ENCODE measurements around the gene TP53. TPM values are rescaled to one million over a fixed set of nuclear protein-coding genes. Genes with fewer than 3 reads are reported as not detected.

Gene TP53
- total and polyA plus RNA-seq, 4 donors = 12.1 to 36.8 (median 24.8) TPM

- Histone ChIP-seq H3K9me3 (ENCODE audit: control insufficient read depth, insufficient read depth, low read length) (no peaks in the 10 kb centered on the region), H3K27me3 (ENCODE audit: control insufficient read depth, insufficient read depth, low read length) (no peaks in the 10 kb centered on the region)
Observed at GRCh38 chr17:7716901-7717755, 29.8 kb upstream of the TP53 start, which contains the start of gene DNAH2. TSS of gene DNAH2 (plus strand) at chr17:7717744. CDS start at chr17:7719735, 1,991 bp downstream.

GRCh38 chr17:7715936-7716886 is 28.9 kb upstream of the TP53 start:
- Histone ChIP-seq H3K9me3 (ENCODE audit: control insufficient read depth, insufficient read depth, low read length) (no peaks in the 10 kb centered on the region), H3K27me3 (ENCODE audit: control insufficient read depth, insufficient read depth, low read length) (no peaks in the 10 kb centered on the region), H3K4me1 (ENCODE audit: control insufficient read depth, insufficient read depth, low read length) (peaks cover 81% of the 10 kb centered on the region), H3K4me3 (ENCODE audit: low read depth, low read length) (peak overlapping the region; percentile 76), H3K36me3 (ENCODE audit: control insufficient read depth, insufficient read depth, low read length) (no peaks in the 10 kb centered on the region), H3K27ac (ENCODE audit: low read depth, low read length) (peak overlapping the region; percentile 65)
- peak in 1 of 6 donors; percentile 86 for DNase-seq (ENCODE audit: low read depth in 4 of 6, low spot score in 6 of 6)
- 20% methylated on average over 10 of the region's 20 CpGs for WGBS (ENCODE audit: insufficient coverage)

More at GRCh38 chr17:7716901-7717755, 29.8 kb upstream of the TP53 start, which contains the start of gene DNAH2:
- peak; percentile 84 to 99 (median 92) for DNase-seq (ENCODE audit: low read depth in 4 of 6, low spot score in 6 of 6)
- H3K4me3 ChIP-seq (ENCODE audit: low read depth, low read length) = peak within 1 kb of the TSS; percentile 76
- peaks cover 72% of the 10 kb centered on the region for H3K4me1 ChIP-seq (ENCODE audit: control insufficient read depth, insufficient read depth, low read length)
- H3K36me3 ChIP-seq (ENCODE audit: control insufficient read depth, insufficient read depth, low read length) = no peaks in the 10 kb centered on the region
- WGBS (ENCODE audit: insufficient coverage) = 0% methylated on average over 55 of the region's 64 CpGs
- peak within 1 kb of the TSS; percentile 65 for H3K27ac ChIP-seq (ENCODE audit: low read depth, low read length)

- Histone ChIP-seq H3K9me3 (ENCODE audit: control insufficient read depth, insufficient read depth, low read length) (no peaks in the 10 kb centered on the region), H3K27me3 (ENCODE audit: control insufficient read depth, insufficient read depth, low read length) (no peaks in the 10 kb centered on the region), H3K4me1 (ENCODE audit: control insufficient read depth, insufficient read depth, low read length) (peaks cover 79% of the 10 kb centered on the region), H3K4me3 (ENCODE audit: low read depth, low read length) (no peak overlapping the region), H3K27ac (ENCODE audit: low read depth, low read length) (no peak overlapping the region), H3K36me3 (ENCODE audit: control insufficient read depth, insufficient read depth, low read length) (peaks cover 3% of the 10 kb centered on the region)
- WGBS (ENCODE audit: insufficient coverage) = 52% methylated on average over 6 of the region's 10 CpGs
- DNase-seq (ENCODE audit: low read depth in 4 of 6, low spot score in 6 of 6) = peak in 1 of 6 donors; percentile 60
Observed at GRCh38 chr17:7714721-7715594, 27.7 kb upstream of the TP53 start.

- Histone ChIP-seq H3K9me3 (ENCODE audit: control insufficient read depth, insufficient read depth, low read length) (no peaks in the 10 kb centered on the region), H3K36me3 (ENCODE audit: control insufficient read depth, insufficient read depth, low read length) (peaks cover 15% of the 10 kb centered on the region), H3K4me3 (ENCODE audit: low read depth, low read length) (no peak overlapping the region), H3K27me3 (ENCODE audit: control insufficient read depth, insufficient read depth, low read length) (no peaks in the 10 kb centered on the region), H3K27ac (ENCODE audit: low read depth, low read length) (no peak overlapping the region), H3K4me1 (ENCODE audit: control insufficient read depth, insufficient read depth, low read length) (peaks cover 75% of the 10 kb centered on the region)
- 22% methylated on average over 7 of the region's 9 CpGs for WGBS (ENCODE audit: insufficient coverage)
- no peak for DNase-seq (ENCODE audit: low read depth in 4 of 6, low spot score in 6 of 6)
Observed at GRCh38 chr17:7713782-7714181, 26.5 kb upstream of the TP53 start.

- H3K27ac ChIP-seq (ENCODE audit: low read depth, low read length) = no peak overlapping the region
- no peaks in the 10 kb centered on the region for H3K27me3 ChIP-seq (ENCODE audit: control insufficient read depth, insufficient read depth, low read length)
- DNase-seq (ENCODE audit: low read depth in 4 of 6, low spot score in 6 of 6) = peak in 3 of 6 donors; percentile 51 to 95 (median 90)
- WGBS (ENCODE audit: insufficient coverage) = 3% methylated on average over 6 of the region's 19 CpGs
- no peak overlapping the region for H3K4me3 ChIP-seq (ENCODE audit: low read depth, low read length)
- peaks cover 25% of the 10 kb centered on the region for H3K36me3 ChIP-seq (ENCODE audit: control insufficient read depth, insufficient read depth, low read length)
- no peaks in the 10 kb centered on the region for H3K9me3 ChIP-seq (ENCODE audit: control insufficient read depth, insufficient read depth, low read length)
- peaks cover 75% of the 10 kb centered on the region for H3K4me1 ChIP-seq (ENCODE audit: control insufficient read depth, insufficient read depth, low read length)
Observed at GRCh38 chr17:7712111-7712771, 25.0 kb upstream of the TP53 start.

- WGBS (ENCODE audit: insufficient coverage) = 66% methylated on average over 3 of the region's 7 CpGs
- peak in 1 of 6 donors; percentile 15 for DNase-seq (ENCODE audit: low read depth in 4 of 6, low spot score in 6 of 6)
- Histone ChIP-seq H3K27ac (ENCODE audit: low read depth, low read length) (no peak overlapping the region), H3K27me3 (ENCODE audit: control insufficient read depth, insufficient read depth, low read length) (no peaks in the 10 kb centered on the region), H3K4me1 (ENCODE audit: control insufficient read depth, insufficient read depth, low read length) (peaks cover 73% of the 10 kb centered on the region), H3K36me3 (ENCODE audit: control insufficient read depth, insufficient read depth, low read length) (peaks cover 25% of the 10 kb centered on the region), H3K4me3 (ENCODE audit: low read depth, low read length) (no peak overlapping the region), H3K9me3 (ENCODE audit: control insufficient read depth, insufficient read depth, low read length) (no peaks in the 10 kb centered on the region)
Observed at GRCh38 chr17:7711051-7711755, 23.9 kb upstream of the TP53 start.

GRCh38 chr17:7710301-7710700 is 23.0 kb upstream of the TP53 start:
- Histone ChIP-seq H3K4me3 (ENCODE audit: low read depth, low read length) (no peak overlapping the region), H3K4me1 (ENCODE audit: control insufficient read depth, insufficient read depth, low read length) (peaks cover 73% of the 10 kb centered on the region), H3K27ac (ENCODE audit: low read depth, low read length) (no peak overlapping the region), H3K27me3 (ENCODE audit: control insufficient read depth, insufficient read depth, low read length) (no peaks in the 10 kb centered on the region), H3K9me3 (ENCODE audit: control insufficient read depth, insufficient read depth, low read length) (no peaks in the 10 kb centered on the region), H3K36me3 (ENCODE audit: control insufficient read depth, insufficient read depth, low read length) (peaks cover 25% of the 10 kb centered on the region)
- 79% methylated on average over 6 of the region's 7 CpGs for WGBS (ENCODE audit: insufficient coverage)
- DNase-seq (ENCODE audit: low read depth in 4 of 6, low spot score in 6 of 6) = peak in 1 of 6 donors; percentile 1

GRCh38 chr17:7709031-7709430 is 21.7 kb upstream of the TP53 start:
- no peak for DNase-seq (ENCODE audit: low read depth in 4 of 6, low spot score in 6 of 6)
- H3K27me3 ChIP-seq (ENCODE audit: control insufficient read depth, insufficient read depth, low read length) = peaks cover 3% of the 10 kb centered on the region
- H3K4me3 ChIP-seq (ENCODE audit: low read depth, low read length) = no peak overlapping the region
- H3K4me1 ChIP-seq (ENCODE audit: control insufficient read depth, insufficient read depth, low read length) = peaks cover 72% of the 10 kb centered on the region
- WGBS (ENCODE audit: insufficient coverage) = 71% methylated on average over 1 of the region's 11 CpGs
- H3K36me3 ChIP-seq (ENCODE audit: control insufficient read depth, insufficient read depth, low read length) = peaks cover 25% of the 10 kb centered on the region
- H3K27ac ChIP-seq (ENCODE audit: low read depth, low read length) = no peak overlapping the region
- no peaks in the 10 kb centered on the region for H3K9me3 ChIP-seq (ENCODE audit: control insufficient read depth, insufficient read depth, low read length)

Data from spinal cord (tissue), 10 donors.